Smooth muscle cell (in vitro differentiated cells): ENCODE measurements around the gene NRTN. TPM values are rescaled to one million over a fixed set of nuclear protein-coding genes. Genes with fewer than 3 reads are reported as not detected.
A peak's percentile ranks its signal among the peaks of the same experiment; 100 is the strongest.

Experiments used
- DNase-seq: peaks from one replicate; lab custom pipeline; 2025; ENCODE audit not compliant: unreplicated experiment; lab: John Stamatoyannopoulos, UW
- H2AFZ ChIP-seq: fragments of 200-600 bp; sonication (generic); 2 replicates; pipeline ENCODE4 v1.6.0; 2016; ENCODE audit warnings: antibody characterized with exemption, low read depth, mild to moderate bottlenecking
- H3F3A ChIP-seq: fragments of 200-600 bp; sonication (generic); 2 replicates; pipeline ENCODE4 v1.6.0; 2017; ENCODE audit warnings: antibody characterized with exemption, low read depth
- H3K27ac ChIP-seq: fragments of 200-600 bp; sonication (generic); 2 replicates; pipeline ENCODE4 v1.5.1; 2016; ENCODE audit warnings: low read depth, mild to moderate bottlenecking
- H3K27me3 ChIP-seq: fragments of 200-600 bp; sonication (generic); 2 replicates; pipeline ENCODE4 v1.6.1; 2016; ENCODE audit warnings: low read depth, mild to moderate bottlenecking
- H3K36me3 ChIP-seq: fragments of 200-600 bp; sonication (generic); 2 replicates; pipeline ENCODE4 v1.5.1; 2016; ENCODE audit warnings: low read depth
- H3K4me1 ChIP-seq: fragments of 200-600 bp; sonication (generic); 2 replicates; pipeline ENCODE4 v1.5.1; 2016; ENCODE audit warnings: low read depth
- H3K4me2 ChIP-seq: fragments of 200-600 bp; sonication (generic); 2 replicates; pipeline ENCODE4 v1.6.0; 2016; ENCODE audit warnings: mild to moderate bottlenecking
- H3K4me3 ChIP-seq: fragments of 200-600 bp; sonication (generic); 2 replicates; pipeline ENCODE4 v1.5.1; 2016; ENCODE audit warnings: mild to moderate bottlenecking
- H3K79me2 ChIP-seq: fragments of 200-600 bp; sonication (generic); 2 replicates; pipeline ENCODE4 v1.6.0; 2016; ENCODE audit warnings: low read depth, mild to moderate bottlenecking
- H3K9ac ChIP-seq: fragments of 200-600 bp; sonication (generic); 2 replicates; pipeline ENCODE4 v1.6.0; 2016; ENCODE audit warnings: low read depth
- H3K9me3 ChIP-seq: fragments of 200-600 bp; sonication (generic); replicated peaks from 2 replicates; pipeline ENCODE4 v1.5.1; 2016; ENCODE audit warnings: low read depth
- H4K20me1 ChIP-seq: fragments of 200-600 bp; sonication (generic); 2 replicates; pipeline ENCODE4 v1.6.0; 2016; ENCODE audit warnings: low read depth
- CTCF ChIP-seq: fragments of 200-600 bp; sonication (generic); IDR thresholded peaks from 2 replicates; pipeline ENCODE4 v1.5.1; 2017; ENCODE audit warnings: borderline replicate concordance, mild to moderate bottlenecking, antibody characterized with exemption; ENCODE audit not compliant: insufficient read depth, poor library complexity, severe bottlenecking
- WGBS: methylation state at CpG from one replicate; pipeline ENCODE4 v1.1.7; 2016; ENCODE audit warnings: low lambda C conversion rate; 5-methylcytosine and 5-hydroxymethylcytosine counted together
- polyA plus RNA-seq: library from polyadenylated mRNA; unstranded; fragments of >200 nt; fragmentation: Nextera tagmentation; extraction: Ambion mirVana; gene quantifications from 2 replicates; pipeline ENCODE4 v1.2.1, GENCODE V29; 2016
- total RNA-seq: library from RNA; depleted of rRNA; stranded (reverse); fragments of >200 nt; gene quantifications from 2 replicates; pipeline ENCODE4 v1.2.3, GENCODE V29; 2014

Gene NRTN
- total and polyA plus RNA-seq, 2 experiments from 2014 or later = 2.2 to 5.4 TPM

GRCh38 chr19:5825178-5825577 is 20.3 kb downstream of the NRTN start:
- Histone ChIP-seq H3K9me3 (no peaks in the 10 kb centered on the region), H3K27me3 (no peaks in the 10 kb centered on the region), H3K4me3 (no peak overlapping the region), H2AFZ (no peak overlapping the region), H3K27ac (no peak overlapping the region), H4K20me1 (no peaks in the 10 kb centered on the region), H3K4me1 (no peaks in the 10 kb centered on the region), H3K4me2 (no peak overlapping the region), H3K79me2 (no peaks in the 10 kb centered on the region), H3K9ac (no peak overlapping the region), H3K36me3 (no peaks in the 10 kb centered on the region), H3F3A (no peaks in the 10 kb centered on the region)
- DNase-seq = no peak
- WGBS = 94% methylated on average over 21 of the region's 21 CpGs
- TF ChIP-seq CTCF = no peak

GRCh38 chr19:5826531-5827341 is 21.9 kb downstream of the NRTN start:
- Histone ChIP-seq H3K27me3 (no peaks in the 10 kb centered on the region), H3K9me3 (no peaks in the 10 kb centered on the region), H3K27ac (no peak overlapping the region), H2AFZ (no peak overlapping the region), H3K4me1 (no peaks in the 10 kb centered on the region), H3K4me3 (no peak overlapping the region), H3K79me2 (no peaks in the 10 kb centered on the region), H3K4me2 (peak overlapping the region; percentile 73), H4K20me1 (no peaks in the 10 kb centered on the region), H3F3A (no peaks in the 10 kb centered on the region), H3K9ac (no peak overlapping the region), H3K36me3 (no peaks in the 10 kb centered on the region)
- TF ChIP-seq CTCF = no peak
- peak; percentile 26 for DNase-seq
- 43% methylated on average over 24 of the region's 24 CpGs for WGBS

GRCh38 chr19:5827342-5827890 is 22.5 kb downstream of the NRTN start:
- no peaks in the 10 kb centered on the region for H3K79me2 ChIP-seq
- peak overlapping the region; percentile 73 for H3K4me2 ChIP-seq
- no peak overlapping the region for H3K27ac ChIP-seq
- DNase-seq = no peak
- H3K36me3 ChIP-seq = no peaks in the 10 kb centered on the region
- H3K4me3 ChIP-seq = peak overlapping the region; percentile 53
- TF ChIP-seq CTCF = no peak
- no peak overlapping the region for H2AFZ ChIP-seq
- no peaks in the 10 kb centered on the region for H4K20me1 ChIP-seq
- no peak overlapping the region for H3K9ac ChIP-seq
- no peaks in the 10 kb centered on the region for H3K27me3 ChIP-seq
- no peaks in the 10 kb centered on the region for H3F3A ChIP-seq
- no peaks in the 10 kb centered on the region for H3K9me3 ChIP-seq
- WGBS = 31% methylated on average over 22 of the region's 37 CpGs
- no peaks in the 10 kb centered on the region for H3K4me1 ChIP-seq
